Suprapubic skin (tissue), 4 donors: ENCODE data around the gene DPAGT1. TPM values are rescaled to one million over a fixed set of nuclear protein-coding genes. Genes with fewer than 3 reads are reported as not detected.
A peak's percentile ranks its signal among the peaks of the same experiment; 100 is the strongest.
"Not testable (repeated sequence)": the region's sequence is repeated elsewhere in the genome, so short reads cannot be mapped to it uniquely, and the experiment has no call there.

Experiments
- DNase-seq, 2 donors: peaks; one replicate each; pipeline ENCODE4 v3.0.0-alpha.2; 2019; ENCODE audit warnings: low spot score in 2 of 2
- H3K27ac ChIP-seq: fragments of 200-600 bp; sonication (generic); one replicate; pipeline ENCODE4 v1.5.1; 2019
- H3K27me3 ChIP-seq: fragments of 200-600 bp; sonication (generic); one replicate; pipeline ENCODE4 v1.5.1; 2019
- H3K36me3 ChIP-seq: fragments of 200-600 bp; sonication (generic); one replicate; pipeline ENCODE4 v1.5.1; 2019
- H3K4me1 ChIP-seq: fragments of 200-600 bp; sonication (generic); one replicate; pipeline ENCODE4 v1.5.1; 2019
- H3K4me3 ChIP-seq: fragments of 200-600 bp; sonication (generic); one replicate; pipeline ENCODE4 v1.5.1; 2019; ENCODE audit warnings: mild to moderate bottlenecking
- H3K9me3 ChIP-seq: fragments of 200-600 bp; sonication (generic); one replicate; pipeline ENCODE4 v1.5.1; 2019
- EP300 ChIP-seq: sonication (generic); formaldehyde crosslinking; IDR thresholded peaks from one replicate; pipeline ENCODE4 v1.6.1; 2017; ENCODE audit warnings: antibody characterized with exemption
- POLR2A ChIP-seq, 2 donors: fragments of 450-650 bp; IDR thresholded peaks; one replicate each; pipeline ENCODE4 v1.6.1; 2017; ENCODE audit warnings: antibody characterized with exemption in 2 of 2, mild to moderate bottlenecking in 2 of 2, moderate library complexity in 2 of 2
- POLR2AphosphoS5 ChIP-seq, 3 donors: sonication (generic); formaldehyde crosslinking; IDR thresholded peaks; one replicate each; pipeline ENCODE4 v1.6.1; 2017; ENCODE audit warnings: antibody characterized with exemption in 3 of 3
- WGBS: methylation state at CpG from one replicate; pipeline ENCODE4 v1.1.5; 2018; 5-methylcytosine and 5-hydroxymethylcytosine counted together
- total RNA-seq, 4 donors: library from RNA; depleted of rRNA; stranded (reverse); fragments of >200 nt; gene quantifications; one replicate each; pipeline ENCODE4 v1.1.0, GENCODE V29; 2016
- TF ChIP-seq, protein P1 (sequence below), 2 donors: fragments of 200-600 bp in 1 of 2; fragments of 450-650 bp in 1 of 2; sonication (generic) in 1 of 2; IDR thresholded peaks; one replicate each; pipeline ENCODE4 v1.5.1; 2016 to 2019; ENCODE audit warnings: antibody characterized with exemption in 2 of 2, mild to moderate bottlenecking in 1 of 2, moderate library complexity in 1 of 2

DPAGT1 gene
- total RNA-seq, 4 donors from 2014 or later: 21.2 to 32.2 (median 26.9) TPM

DNA sequence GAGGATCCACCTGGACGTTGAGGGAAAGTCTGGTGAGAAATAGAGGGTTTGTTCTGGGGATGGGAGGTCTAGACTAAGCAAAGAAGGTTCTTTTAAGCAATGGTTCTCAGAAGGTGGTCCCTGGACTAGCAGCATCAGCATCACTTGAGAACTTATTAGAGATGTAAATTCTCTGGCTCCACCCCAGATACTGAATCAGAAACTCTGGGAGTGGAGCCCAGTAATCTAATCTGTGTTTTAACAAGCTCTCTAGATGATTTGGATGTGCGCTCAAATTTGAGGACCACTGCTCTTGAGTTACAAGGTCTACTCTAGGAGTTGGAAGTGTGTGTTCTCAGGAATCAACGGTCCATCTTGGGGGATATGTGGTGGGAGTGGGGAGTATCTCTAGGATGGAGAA lies 43.9 kb upstream of the DPAGT1 start:
- peaks cover 37% of the 10 kb centered on the region for H3K27me3 ChIP-seq
- 50% methylated on average over 3 of the region's 3 CpGs for WGBS
- H3K4me3 ChIP-seq: no peak overlapping the region
- DNase-seq: no peak
- H3K9me3 ChIP-seq: no peaks in the 10 kb centered on the region
- H3K4me1 ChIP-seq: peaks cover 23% of the 10 kb centered on the region
- no peak for TF ChIP-seq POLR2AphosphoS5 (IDR thresholded peaks at IDR 0.05)
- TF ChIP-seq, protein P1, sequence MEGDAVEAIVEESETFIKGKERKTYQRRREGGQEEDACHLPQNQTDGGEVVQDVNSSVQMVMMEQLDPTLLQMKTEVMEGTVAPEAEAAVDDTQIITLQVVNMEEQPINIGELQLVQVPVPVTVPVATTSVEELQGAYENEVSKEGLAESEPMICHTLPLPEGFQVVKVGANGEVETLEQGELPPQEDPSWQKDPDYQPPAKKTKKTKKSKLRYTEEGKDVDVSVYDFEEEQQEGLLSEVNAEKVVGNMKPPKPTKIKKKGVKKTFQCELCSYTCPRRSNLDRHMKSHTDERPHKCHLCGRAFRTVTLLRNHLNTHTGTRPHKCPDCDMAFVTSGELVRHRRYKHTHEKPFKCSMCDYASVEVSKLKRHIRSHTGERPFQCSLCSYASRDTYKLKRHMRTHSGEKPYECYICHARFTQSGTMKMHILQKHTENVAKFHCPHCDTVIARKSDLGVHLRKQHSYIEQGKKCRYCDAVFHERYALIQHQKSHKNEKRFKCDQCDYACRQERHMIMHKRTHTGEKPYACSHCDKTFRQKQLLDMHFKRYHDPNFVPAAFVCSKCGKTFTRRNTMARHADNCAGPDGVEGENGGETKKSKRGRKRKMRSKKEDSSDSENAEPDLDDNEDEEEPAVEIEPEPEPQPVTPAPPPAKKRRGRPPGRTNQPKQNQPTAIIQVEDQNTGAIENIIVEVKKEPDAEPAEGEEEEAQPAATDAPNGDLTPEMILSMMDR (IDR thresholded peaks at IDR 0.05): no peak
- no peak for TF ChIP-seq EP300
- TF ChIP-seq POLR2A (IDR thresholded peaks at IDR 0.05): no peak
- H3K36me3 ChIP-seq: no peaks in the 10 kb centered on the region
- H3K27ac ChIP-seq: no peak overlapping the region

DNA sequence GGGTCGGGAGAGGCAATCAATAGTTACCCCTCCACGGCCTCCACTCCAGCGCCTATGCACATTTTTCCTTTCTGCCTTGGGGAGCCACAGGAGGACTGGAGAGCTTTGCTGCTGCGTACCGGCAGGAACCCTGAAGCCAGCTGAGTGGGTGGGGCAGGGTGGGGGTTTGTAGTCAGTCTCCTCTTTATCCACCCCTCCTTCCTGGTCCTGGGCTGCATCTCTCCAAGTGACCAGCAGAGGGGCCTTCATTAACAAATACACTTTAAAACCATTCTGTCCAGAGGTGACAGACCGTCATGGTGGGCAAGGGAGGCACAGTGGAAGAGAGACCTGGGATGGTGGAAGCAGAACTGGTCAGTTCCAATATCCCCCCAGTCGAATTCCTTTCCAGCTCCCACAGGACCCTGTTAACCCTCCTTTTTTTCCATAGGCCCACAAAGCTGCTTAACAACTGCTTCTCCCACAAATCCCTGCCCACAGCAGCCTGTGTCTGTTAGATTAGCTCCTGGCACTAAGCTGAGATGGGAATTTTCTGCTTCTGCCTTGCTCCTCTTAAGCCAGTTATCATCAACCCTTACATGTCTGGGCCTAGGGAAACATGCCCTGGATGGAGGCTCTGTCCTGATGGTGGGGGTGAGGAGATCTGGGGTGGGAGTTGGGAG lies 43.3 kb upstream of the DPAGT1 start:
- WGBS: 17% methylated on average over 7 of the region's 7 CpGs
- DNase-seq: no peak

DNA sequence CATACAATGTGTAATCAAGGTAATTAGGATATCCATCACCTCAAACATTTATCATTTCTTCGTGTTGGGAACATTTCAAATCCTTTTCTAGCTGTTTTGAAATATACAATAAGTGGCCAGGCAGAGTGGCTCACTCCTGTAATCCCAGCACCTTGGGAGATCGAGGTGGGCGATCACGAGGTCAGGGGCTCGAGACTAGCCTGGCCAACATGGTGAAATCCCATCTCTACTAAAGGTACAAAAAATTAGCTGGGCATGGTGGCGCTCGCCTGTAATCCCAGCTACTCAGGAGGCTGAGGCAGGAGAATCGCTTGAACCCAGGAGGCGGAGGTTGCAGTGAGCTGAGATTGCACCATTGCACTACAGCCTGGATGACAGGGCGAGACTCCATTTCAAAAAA lies 37.6 kb upstream of the DPAGT1 start:
- H3K36me3 ChIP-seq, DNase-seq, H3K27ac ChIP-seq, H3K27me3 ChIP-seq, H3K4me1 ChIP-seq, H3K9me3 ChIP-seq, H3K4me3 ChIP-seq: not testable (repeated sequence)
- WGBS: 91% methylated on average over 10 of the region's 10 CpGs

More for the DNA sequence above, 43.3 kb upstream of the DPAGT1 start:
- H3K36me3 ChIP-seq: no peaks in the 10 kb centered on the region
- no peak overlapping the region for H3K27ac ChIP-seq
- no peaks in the 10 kb centered on the region for H3K9me3 ChIP-seq
- no peak overlapping the region for H3K4me3 ChIP-seq
- peaks cover 35% of the 10 kb centered on the region for H3K27me3 ChIP-seq
- TF ChIP-seq EP300 (no peak), POLR2A (IDR thresholded peaks at IDR 0.05) (no peak), POLR2AphosphoS5 (IDR thresholded peaks at IDR 0.05) (no peak)
- TF ChIP-seq, protein P1 (IDR thresholded peaks at IDR 0.05): peak in 1 of 2 donors; percentile 71
- peaks cover 23% of the 10 kb centered on the region for H3K4me1 ChIP-seq

DNA sequence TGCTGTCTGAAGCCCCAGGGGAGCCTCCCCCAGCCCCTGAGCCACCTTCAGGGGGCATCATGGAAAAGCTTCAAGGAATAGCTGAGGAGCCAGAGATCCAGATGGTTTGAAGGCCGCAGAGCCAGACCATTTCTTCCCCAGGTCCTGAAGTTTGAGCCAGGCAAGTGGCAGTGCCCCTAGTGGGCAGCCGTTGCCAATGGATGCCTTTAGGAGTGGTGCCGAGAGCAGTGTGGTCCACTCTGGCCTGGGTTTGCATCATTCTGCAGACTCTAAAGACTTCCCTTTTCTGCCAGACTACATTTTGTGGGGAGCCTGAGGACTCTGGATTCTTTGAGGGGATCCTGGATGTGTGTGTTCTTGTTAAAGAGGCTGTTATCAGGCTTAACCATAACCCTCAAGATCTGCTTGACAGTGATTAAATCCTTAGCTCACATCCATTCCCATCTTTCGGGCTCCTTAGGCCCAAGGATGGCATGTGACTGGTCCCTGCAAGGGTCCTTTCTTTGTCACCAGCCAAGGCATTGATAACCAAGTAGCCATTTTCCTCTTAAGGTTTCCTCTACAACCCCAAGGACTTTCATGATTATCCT lies 32.8 kb upstream of the DPAGT1 start:
- TF ChIP-seq POLR2AphosphoS5 (IDR thresholded peaks at IDR 0.05): no peak
- no peak for TF ChIP-seq EP300
- TF ChIP-seq, protein P1 (IDR thresholded peaks at IDR 0.05): peak in 1 of 2 donors; percentile 59
- TF ChIP-seq POLR2A (IDR thresholded peaks at IDR 0.05): no peak
- WGBS: 83% methylated on average over 1 of the region's 4 CpGs

DNA sequence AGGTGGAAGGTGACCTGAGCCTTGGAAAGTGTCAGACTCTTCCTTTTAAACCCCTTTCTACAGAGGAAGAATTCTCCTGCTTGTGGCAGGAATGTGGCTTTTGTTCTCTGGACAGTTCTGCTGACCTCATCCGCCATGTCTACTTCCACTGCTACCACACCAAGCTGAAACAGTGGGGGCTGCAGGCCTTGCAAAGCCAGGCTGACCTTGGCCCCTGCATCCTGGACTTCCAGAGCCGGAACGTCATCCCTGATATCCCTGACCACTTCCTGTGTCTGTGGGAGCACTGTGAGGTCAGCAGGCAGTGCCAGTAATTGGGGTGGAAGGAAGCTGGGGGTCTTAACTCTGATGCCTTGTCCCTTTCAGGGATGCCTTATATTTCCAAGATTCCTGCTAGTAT lies 29.0 kb upstream of the DPAGT1 start:
- H3K27me3 ChIP-seq: no peaks in the 10 kb centered on the region
- H3K27ac ChIP-seq: no peak overlapping the region
- 74% methylated on average over 3 of the region's 3 CpGs for WGBS
- peaks cover 14% of the 10 kb centered on the region for H3K4me1 ChIP-seq
- no peaks in the 10 kb centered on the region for H3K9me3 ChIP-seq
- TF ChIP-seq EP300 (no peak), POLR2AphosphoS5 (IDR thresholded peaks at IDR 0.05) (no peak), POLR2A (IDR thresholded peaks at IDR 0.05) (no peak)
- TF ChIP-seq, protein P1 (IDR thresholded peaks at IDR 0.05): no peak
- no peak overlapping the region for H3K4me3 ChIP-seq
- H3K36me3 ChIP-seq: peaks cover 65% of the 10 kb centered on the region
- no peak for DNase-seq

More for the DNA sequence above, 32.8 kb upstream of the DPAGT1 start:
- Histone ChIP-seq H3K4me3 (no peak overlapping the region), H3K9me3 (no peaks in the 10 kb centered on the region), H3K4me1 (no peaks in the 10 kb centered on the region), H3K36me3 (peaks cover 54% of the 10 kb centered on the region), H3K27me3 (no peaks in the 10 kb centered on the region), H3K27ac (no peak overlapping the region)
- DNase-seq: no peak
